IgD-negative memory B cell (primary cell): ENCODE results near the gene MINDY4. TPM values are rescaled to one million over a fixed set of nuclear protein-coding genes. Genes with fewer than 3 reads are reported as not detected.

Experiments
- H3K27ac Mint-ChIP-seq, 3 donors: one replicate each; pipeline ENCODE4 v1.8.0; 2020 to 2022; ENCODE audit warnings: mild to moderate bottlenecking in 3 of 3, mixed read lengths in 3 of 3, moderate library complexity in 1 of 3
- H3K27me3 Mint-ChIP-seq: one replicate; pipeline ENCODE4 v1.8.0; 2021; ENCODE audit warnings: mixed read lengths
- H3K36me3 Mint-ChIP-seq: one replicate; pipeline ENCODE4 v1.8.0; 2020; ENCODE audit warnings: mild to moderate bottlenecking, mixed read lengths
- H3K4me1 Mint-ChIP-seq, 3 donors: one replicate each; pipeline ENCODE4 v1.8.0; 2020 to 2022; ENCODE audit warnings: mixed read lengths in 3 of 3, mild to moderate bottlenecking in 1 of 3
- H3K4me3 Mint-ChIP-seq, 4 donors: one replicate each; pipeline ENCODE4 v1.8.0; 2020 to 2022; ENCODE audit warnings: mild to moderate bottlenecking in 4 of 4, mixed read lengths in 4 of 4, moderate library complexity in 3 of 4
- H3K9me3 Mint-ChIP-seq, 3 donors: one replicate each; pipeline ENCODE4 v1.8.0; 2020 to 2021; ENCODE audit warnings: mixed read lengths in 3 of 3, mild to moderate bottlenecking in 1 of 3
- polyA plus RNA-seq: library from polyadenylated mRNA; unstranded; fragments of 300-500 nt; fragmentation: Illumina TruSeq; gene quantifications from one replicate; pipeline ENCODE4 v1.2.3, GENCODE V29; 2021

MINDY4 gene
- polyA plus RNA-seq, 1 donor from 2014 or later: 0.25 TPM

DNA sequence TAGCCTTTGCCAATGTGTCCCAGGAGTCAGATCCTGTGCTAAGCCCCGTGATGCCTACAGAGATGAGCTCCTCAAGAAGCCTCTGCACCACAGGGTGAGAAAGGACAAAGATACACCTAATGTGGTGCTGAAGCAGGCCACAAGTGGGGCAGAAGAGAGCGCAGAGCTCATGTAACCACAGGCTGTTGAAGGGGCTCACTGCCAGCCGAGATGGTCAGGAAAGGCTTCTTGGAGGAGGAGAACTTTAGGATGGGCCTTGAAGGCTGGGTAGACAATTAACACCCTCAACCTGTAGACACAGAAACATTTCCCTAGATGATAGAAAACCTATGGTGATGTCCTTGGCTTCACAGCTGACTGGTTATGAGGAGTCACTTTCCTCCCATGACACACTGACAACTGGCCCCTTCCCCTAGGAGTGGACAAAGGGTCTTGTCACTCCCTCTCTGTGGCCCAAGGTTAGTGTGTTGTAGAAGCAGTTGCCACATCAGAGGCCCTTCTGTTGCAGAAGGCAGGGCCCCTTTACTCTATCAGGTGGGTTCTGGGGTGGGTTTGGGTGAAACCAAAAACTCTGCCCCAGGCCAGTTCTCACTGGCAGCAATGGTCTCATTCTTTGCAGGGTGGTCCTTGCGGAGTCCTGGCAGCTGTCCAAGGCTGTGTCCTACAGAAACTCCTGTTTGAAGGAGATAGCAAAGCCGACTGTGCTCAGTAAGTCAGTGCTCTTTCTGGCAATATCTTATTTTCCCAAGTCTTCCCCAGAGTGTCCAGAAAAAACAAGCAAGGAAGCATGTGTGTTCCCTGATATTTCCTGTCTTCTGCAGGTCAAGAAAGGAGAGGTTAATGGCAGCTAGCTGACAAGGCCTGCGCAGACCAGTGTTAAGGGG lies 69.2 kb downstream of the MINDY4 start:
- H3K36me3 Mint-ChIP-seq: peaks cover 3% of the 10 kb centered on the region
- H3K4me3 Mint-ChIP-seq: no peak overlapping the region
- H3K27ac Mint-ChIP-seq: no peak overlapping the region

GRCh38 chr7:30841025-30841735 lies 70.0 kb downstream of the MINDY4 start:
- no peaks in the 10 kb centered on the region for H3K27me3 Mint-ChIP-seq
- no peak overlapping the region for H3K27ac Mint-ChIP-seq
- peaks cover 0 to 1% (median 0%) of the 10 kb centered on the region in 3 donors for H3K4me1 Mint-ChIP-seq
- H3K4me3 Mint-ChIP-seq: no peak overlapping the region
- H3K9me3 Mint-ChIP-seq: peaks cover 0 to 5% (median 1%) of the 10 kb centered on the region in 3 donors
- peaks cover 3% of the 10 kb centered on the region for H3K36me3 Mint-ChIP-seq

More for the DNA sequence above, 69.2 kb downstream of the MINDY4 start:
- Mint-ChIP-seq H3K9me3 (peaks cover 0 to 5% (median 1%) of the 10 kb centered on the region in 3 donors), H3K27me3 (no peaks in the 10 kb centered on the region), H3K4me1 (peaks cover 0 to 1% (median 0%) of the 10 kb centered on the region in 3 donors)

DNA sequence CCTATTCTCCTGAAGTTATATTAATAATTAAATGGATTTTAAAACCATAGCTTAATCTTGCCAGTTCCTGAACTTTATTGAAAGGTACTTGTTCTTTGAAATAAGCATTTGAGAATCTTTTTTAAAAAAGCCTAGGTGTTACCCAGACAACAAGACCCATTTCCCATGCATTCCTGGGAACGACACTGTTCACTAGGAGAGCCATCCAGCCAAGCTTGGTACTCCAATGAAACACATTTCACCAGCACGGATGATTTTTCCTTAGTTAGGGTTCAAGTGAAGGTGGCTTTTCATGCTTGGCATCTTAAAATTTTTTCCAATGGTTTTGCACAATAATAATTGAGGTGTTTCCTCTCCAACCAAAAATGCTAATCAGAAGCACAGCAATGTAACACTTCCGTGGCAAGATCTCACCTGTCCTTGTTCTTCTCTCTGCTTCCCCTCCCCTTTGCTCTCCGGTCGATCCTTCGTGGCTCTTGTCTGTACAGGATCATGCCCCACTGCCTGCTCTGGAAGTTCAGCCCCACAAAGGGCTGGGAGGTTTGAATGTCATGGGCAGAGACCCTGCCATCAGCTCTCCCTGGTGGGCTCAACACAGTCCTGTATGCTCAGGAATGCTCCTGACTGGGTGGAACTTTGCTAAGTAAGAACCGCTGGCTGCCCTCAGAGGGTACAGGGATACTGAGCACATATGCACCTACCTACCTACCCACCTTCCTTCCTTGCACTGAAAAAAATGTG lies 70.8 kb downstream of the MINDY4 start:
- Mint-ChIP-seq H3K27ac (no peak overlapping the region), H3K4me1 (peaks cover 0 to 1% (median 0%) of the 10 kb centered on the region in 3 donors), H3K27me3 (no peaks in the 10 kb centered on the region), H3K9me3 (no peaks in the 10 kb centered on the region), H3K36me3 (peaks cover 3% of the 10 kb centered on the region), H3K4me3 (no peak overlapping the region)

DNA sequence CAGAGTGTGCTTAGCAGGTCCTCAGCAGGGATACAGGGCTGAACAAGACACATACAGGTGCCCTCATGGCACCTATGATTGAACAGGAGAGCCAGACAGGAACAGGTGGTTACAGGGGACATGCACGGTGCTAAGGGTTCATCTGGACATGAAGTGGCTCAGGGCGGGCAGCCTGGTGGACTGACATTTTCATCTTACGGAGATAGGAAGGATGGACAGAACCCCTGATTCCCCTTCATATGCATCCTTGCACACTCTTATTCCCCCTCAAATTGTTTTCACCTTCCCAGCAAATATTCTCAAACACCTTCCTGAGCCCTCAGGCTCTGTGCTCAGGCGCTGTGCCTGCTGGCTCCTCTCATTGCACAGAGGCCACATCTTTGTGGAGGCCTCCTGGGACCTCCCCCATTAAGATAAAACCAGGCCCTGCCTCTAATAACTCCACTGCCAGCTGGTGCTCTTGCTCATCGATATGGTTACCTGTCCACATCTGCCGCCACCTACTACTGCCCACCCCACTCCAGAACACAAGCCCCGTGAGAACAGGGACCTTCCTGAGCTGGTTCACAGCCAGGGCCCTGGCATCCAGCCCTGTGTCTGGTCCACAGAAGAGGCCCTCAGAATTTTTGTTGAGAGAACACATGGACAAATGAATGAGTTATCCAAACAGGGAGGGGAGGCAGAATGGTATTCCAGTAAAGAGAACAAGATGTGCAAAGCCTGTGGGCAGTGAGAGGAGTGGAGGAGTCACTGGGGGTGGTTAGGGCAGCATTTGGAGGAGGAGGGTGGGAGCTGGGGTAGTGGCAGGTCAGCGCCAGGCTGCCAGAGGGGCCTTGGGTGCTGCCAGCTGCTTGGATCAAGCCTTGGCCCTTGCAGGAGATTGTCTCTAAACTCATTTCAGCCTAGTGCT lies 71.6 kb downstream of the MINDY4 start:
- Mint-ChIP-seq H3K36me3 (peaks cover 3% of the 10 kb centered on the region), H3K27ac (no peak overlapping the region), H3K4me1 (peaks cover 0 to 1% (median 0%) of the 10 kb centered on the region in 3 donors), H3K9me3 (no peaks in the 10 kb centered on the region), H3K4me3 (no peak overlapping the region), H3K27me3 (no peaks in the 10 kb centered on the region)

DNA sequence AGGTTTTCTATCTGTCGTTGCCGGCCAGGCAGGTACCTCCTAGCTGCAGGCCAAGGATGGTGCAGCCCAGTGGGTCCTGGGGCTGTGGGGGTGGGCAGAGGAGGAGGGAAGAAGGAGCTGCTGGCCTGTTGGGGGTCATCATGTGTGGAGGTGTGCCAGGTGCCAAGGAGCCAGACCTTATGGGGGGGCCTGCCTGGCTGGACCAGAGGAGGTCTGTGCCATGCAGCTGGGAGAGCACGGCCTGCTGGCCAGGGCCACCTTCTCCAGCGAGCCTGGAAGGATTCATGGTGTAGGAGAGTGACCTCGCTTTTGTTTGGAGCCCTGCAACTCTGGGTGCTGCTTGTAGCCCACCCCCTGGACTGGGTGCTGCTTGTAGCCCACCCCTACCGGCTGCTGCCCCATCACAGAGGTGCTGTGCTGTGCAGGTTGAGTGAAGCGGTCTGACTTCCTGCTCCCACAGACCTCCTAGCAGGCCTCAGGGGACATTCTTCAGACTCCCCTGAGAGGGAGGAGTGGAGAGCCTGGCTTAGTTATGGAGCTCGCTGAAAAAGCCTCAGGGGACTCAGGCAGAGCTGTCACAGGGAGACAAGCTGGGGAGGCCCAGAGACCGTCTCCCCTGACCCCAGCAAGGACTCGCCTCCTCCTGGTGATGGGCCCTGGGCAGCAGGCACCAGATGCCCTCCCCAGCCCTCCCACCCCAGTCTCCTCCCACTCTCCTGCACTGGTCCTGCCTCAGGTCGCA lies 72.7 kb downstream of the MINDY4 start:
- no peaks in the 10 kb centered on the region for H3K27me3 Mint-ChIP-seq
- H3K27ac Mint-ChIP-seq: no peak overlapping the region
- H3K36me3 Mint-ChIP-seq: peaks cover 3% of the 10 kb centered on the region
- no peaks in the 10 kb centered on the region for H3K9me3 Mint-ChIP-seq
- peaks cover 0 to 1% (median 0%) of the 10 kb centered on the region in 3 donors for H3K4me1 Mint-ChIP-seq
- no peak overlapping the region for H3K4me3 Mint-ChIP-seq

- Mint-ChIP-seq H3K27ac (no peak overlapping the region), H3K36me3 (peaks cover 4% of the 10 kb centered on the region), H3K4me3 (no peak overlapping the region), H3K4me1 (peaks cover 0 to 1% (median 0%) of the 10 kb centered on the region in 3 donors), H3K9me3 (no peaks in the 10 kb centered on the region), H3K27me3 (no peaks in the 10 kb centered on the region)
These were observed 73.3 kb downstream of the MINDY4 start for GRCh38 chr7:30844483-30844874.

- Mint-ChIP-seq H3K27me3 (no peaks in the 10 kb centered on the region), H3K36me3 (peaks cover 5% of the 10 kb centered on the region), H3K9me3 (no peaks in the 10 kb centered on the region), H3K4me3 (no peak overlapping the region), H3K27ac (no peak overlapping the region), H3K4me1 (peaks cover 0 to 1% (median 0%) of the 10 kb centered on the region in 3 donors)
These were observed 73.7 kb downstream of the MINDY4 start for GRCh38 chr7:30844916-30845315.

DNA sequence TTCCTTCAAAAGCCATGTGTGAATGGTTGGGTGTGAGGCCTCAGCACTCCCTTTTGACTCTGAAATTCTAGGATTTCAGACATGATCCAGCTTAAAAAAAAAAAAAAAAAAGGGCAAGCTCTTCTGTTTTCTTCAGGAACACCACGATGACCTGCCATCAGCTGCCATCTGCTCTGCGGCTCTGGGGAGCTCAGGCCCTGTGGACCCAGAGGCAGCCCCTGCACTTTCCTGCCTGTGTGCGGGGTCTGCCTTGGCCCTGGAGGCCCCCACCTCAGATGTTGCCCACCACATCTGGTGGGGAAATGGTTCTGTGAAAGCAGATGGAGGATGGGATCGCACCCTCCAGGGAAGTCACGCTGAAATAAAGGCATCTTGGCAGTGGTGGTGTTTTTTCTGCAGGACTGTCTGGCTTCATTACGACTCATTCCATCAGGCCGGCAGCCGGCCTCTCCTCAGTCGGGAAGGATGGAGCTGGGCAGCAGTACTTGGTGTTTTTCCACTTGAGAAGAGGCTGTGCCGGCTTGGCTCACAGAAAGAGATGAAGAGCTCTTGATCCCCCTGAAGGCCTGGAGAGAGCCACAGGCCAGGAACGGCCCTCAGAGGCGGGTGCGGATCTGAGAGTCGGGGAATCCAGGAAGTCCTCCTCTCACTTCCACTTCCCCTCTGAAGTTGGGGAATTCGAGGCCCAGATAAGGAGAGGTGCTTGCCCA lies 74.4 kb downstream of the MINDY4 start:
- peaks cover 5% of the 10 kb centered on the region for H3K36me3 Mint-ChIP-seq
- H3K27ac Mint-ChIP-seq: no peak overlapping the region
- H3K9me3 Mint-ChIP-seq: no peaks in the 10 kb centered on the region
- H3K4me1 Mint-ChIP-seq: peaks cover 0 to 1% (median 0%) of the 10 kb centered on the region in 3 donors
- H3K27me3 Mint-ChIP-seq: no peaks in the 10 kb centered on the region
- H3K4me3 Mint-ChIP-seq: no peak overlapping the region

GRCh38 chr7:30846378-30846777 lies 75.2 kb downstream of the MINDY4 start:
- Mint-ChIP-seq H3K27me3 (no peaks in the 10 kb centered on the region), H3K27ac (no peak overlapping the region), H3K36me3 (peaks cover 5% of the 10 kb centered on the region), H3K4me1 (peaks cover 0 to 1% (median 0%) of the 10 kb centered on the region in 3 donors), H3K4me3 (no peak overlapping the region), H3K9me3 (no peaks in the 10 kb centered on the region)

GRCh38 chr7:30848121-30848855 lies 77.1 kb downstream of the MINDY4 start:
- no peak overlapping the region for H3K4me3 Mint-ChIP-seq
- no peaks in the 10 kb centered on the region for H3K27me3 Mint-ChIP-seq
- no peaks in the 10 kb centered on the region for H3K9me3 Mint-ChIP-seq
- H3K36me3 Mint-ChIP-seq: peaks cover 5% of the 10 kb centered on the region
- no peak overlapping the region for H3K27ac Mint-ChIP-seq
- H3K4me1 Mint-ChIP-seq: peaks cover 0 to 1% (median 0%) of the 10 kb centered on the region in 3 donors

- no peak overlapping the region for H3K4me3 Mint-ChIP-seq
- no peaks in the 10 kb centered on the region for H3K27me3 Mint-ChIP-seq
- no peaks in the 10 kb centered on the region for H3K9me3 Mint-ChIP-seq
- H3K4me1 Mint-ChIP-seq: peaks cover 0 to under 1% (median 0%) of the 10 kb centered on the region in 3 donors
- H3K36me3 Mint-ChIP-seq: peaks cover 4% of the 10 kb centered on the region
- no peak overlapping the region for H3K27ac Mint-ChIP-seq
These were observed 78.3 kb downstream of the MINDY4 start for GRCh38 chr7:30849565-30849964.

- Mint-ChIP-seq H3K4me1 (no peaks in the 10 kb centered on the region), H3K27ac (peak overlapping the region in 1 of 3 donors; percentile 76), H3K4me3 (no peak overlapping the region), H3K9me3 (no peaks in the 10 kb centered on the region), H3K27me3 (no peaks in the 10 kb centered on the region), H3K36me3 (peaks cover 2% of the 10 kb centered on the region)
These were observed 79.2 kb downstream of the MINDY4 start for GRCh38 chr7:30850426-30850825.
